GM19468 (cell line): ENCODE data around the gene KIF6.
"Not testable (repeated sequence)": the region's sequence is repeated elsewhere in the genome, so short reads cannot be mapped to it uniquely, and the experiment has no call there.

Source experiments
- ATAC-seq: cut with Tn5 transposase; IDR thresholded peaks from one replicate; pipeline ENCODE4 v1.9.1; 2021; ENCODE audit warnings: mild to moderate bottlenecking, moderate library complexity, moderate number of reproducible peaks; ENCODE audit not compliant: unreplicated experiment; ENCODE audit errors: extremely low read depth

The KIF6 gene

GRCh38 chr6:39307462-39307861 lies 417.7 kb downstream of the KIF6 start:
- no peak for ATAC-seq

- no peak for ATAC-seq
Measured at GRCh38 chr6:39304951-39305350, 420.3 kb downstream of the KIF6 start.

DNA sequence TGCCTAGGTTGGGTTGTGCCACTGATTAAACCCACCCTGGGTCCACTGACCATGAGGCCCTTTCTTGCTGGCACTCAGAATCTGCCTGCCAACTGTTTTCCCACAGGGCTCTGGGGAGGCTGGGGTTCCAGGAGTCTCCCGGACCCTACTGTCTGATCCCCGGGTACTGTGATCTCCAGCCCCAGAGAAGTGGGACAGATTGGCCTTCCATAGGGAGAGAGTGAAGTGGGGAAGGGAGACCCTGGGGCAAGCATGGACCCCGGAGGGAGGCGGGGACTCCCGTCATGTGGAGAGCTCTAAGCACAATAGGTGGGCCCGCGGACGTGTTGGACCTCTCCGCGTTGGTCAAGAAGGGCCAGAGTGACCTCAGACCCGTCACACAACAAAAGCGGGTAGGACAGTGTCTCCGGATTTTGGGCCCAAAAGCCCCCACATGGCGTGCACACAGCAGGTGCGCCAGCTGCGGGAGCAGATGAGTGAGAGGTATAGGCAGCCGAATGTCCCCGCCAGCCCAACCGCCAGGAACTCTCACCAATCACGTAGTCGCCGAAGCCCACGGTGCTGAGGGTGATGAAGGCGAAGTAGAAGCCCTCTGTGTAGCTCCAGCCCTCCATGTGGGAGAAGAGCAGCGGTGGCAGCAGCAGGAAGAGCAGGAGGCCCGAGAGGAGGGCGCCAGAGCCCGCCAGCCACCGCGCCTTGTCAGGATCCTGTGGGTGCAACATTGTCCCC lies 421.6 kb downstream of the KIF6 start:
- no peak for ATAC-seq

GRCh38 chr6:39302669-39303424 lies 422.4 kb downstream of the KIF6 start:
- ATAC-seq: peak; percentile 58

- no peak for ATAC-seq
Measured at GRCh38 chr6:39302011-39302410, 423.2 kb downstream of the KIF6 start.

DNA sequence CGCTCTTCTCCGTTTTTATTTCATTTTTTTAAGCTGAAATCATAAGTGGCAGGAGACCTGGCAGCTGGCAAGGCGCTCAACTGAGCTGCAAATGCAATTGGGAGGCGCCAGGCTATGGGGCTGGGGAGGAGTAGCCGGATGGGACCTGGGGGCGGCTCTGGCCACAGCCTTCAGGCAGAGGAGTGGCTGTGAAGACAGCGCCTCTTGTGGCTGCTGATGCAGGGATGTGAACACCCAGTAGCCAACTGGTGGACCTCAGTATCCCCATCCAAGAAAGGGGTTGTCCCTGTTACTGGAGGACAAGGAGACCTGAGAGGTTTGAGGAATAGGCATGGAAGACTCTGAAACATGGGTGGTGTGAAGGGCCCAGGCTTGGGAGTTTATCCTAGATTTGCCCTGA lies 423.6 kb downstream of the KIF6 start:
- ATAC-seq: no peak

DNA sequence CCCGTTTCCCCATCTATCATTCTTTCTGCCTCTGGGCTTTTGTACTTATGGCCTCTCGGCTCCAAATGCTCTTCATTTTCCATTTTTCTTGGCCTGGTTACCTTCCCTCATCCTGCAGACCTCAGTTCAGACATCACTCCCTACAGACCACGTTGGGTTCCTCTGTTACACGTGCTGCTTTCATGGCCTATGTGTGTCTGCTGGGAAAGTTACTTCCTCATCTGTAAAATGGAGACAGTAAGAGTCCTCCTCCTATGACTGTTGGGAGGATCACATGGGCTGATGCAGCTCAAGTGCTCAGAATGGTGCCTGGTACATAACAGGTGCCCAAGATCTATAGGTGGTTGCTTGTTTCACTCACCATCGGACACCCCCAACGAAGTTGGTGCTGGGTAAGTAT lies 424.5 kb downstream of the KIF6 start:
- no peak for ATAC-seq

- no peak for ATAC-seq
Measured at GRCh38 chr6:39298061-39298460, 427.1 kb downstream of the KIF6 start.

- ATAC-seq: no peak
Measured at GRCh38 chr6:39296745-39297640, 428.2 kb downstream of the KIF6 start.

DNA sequence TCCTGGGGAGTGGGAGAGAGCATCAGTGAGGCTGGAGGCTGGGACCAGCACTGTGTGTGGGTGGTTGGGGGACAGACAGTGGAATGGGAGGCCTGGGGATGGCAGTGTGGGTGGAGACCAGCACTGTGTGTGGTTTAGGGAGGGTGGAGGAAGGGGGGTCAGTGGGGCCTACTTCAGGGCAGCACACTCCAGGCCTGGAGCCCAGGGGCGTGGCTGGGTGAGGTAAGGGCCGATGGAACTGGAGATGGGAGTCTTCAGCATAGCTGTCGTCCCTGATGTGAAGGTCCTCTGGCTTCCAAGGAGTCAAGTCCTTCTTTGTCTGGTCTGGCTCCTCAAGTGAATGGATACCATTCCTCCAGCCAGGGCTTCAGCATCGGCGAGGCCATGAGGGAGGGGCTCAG lies 429.6 kb downstream of the KIF6 start:
- no peak for ATAC-seq

GRCh38 chr6:39294899-39295298 lies 430.3 kb downstream of the KIF6 start:
- no peak for ATAC-seq

- ATAC-seq: no peak
Measured at GRCh38 chr6:39294133-39294532, 431.1 kb downstream of the KIF6 start.

DNA sequence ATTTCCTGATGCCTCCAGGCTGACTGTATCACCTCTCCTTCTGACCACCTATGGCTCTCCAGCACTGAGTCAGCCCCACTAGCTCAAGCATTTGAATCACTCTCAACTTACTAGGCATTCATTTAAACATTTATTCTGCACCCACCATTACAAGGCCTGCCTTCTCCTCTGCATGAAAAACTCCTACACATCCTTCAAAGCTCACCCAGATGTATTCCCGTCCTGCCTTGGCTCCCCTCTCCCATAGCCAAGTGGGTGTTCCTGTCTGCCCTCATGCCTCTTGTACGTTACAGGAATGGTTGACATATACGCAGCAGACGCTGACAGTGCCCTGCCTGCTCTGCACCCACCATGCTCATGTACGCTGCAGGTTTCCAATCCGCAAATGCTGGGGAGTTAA lies 432.6 kb downstream of the KIF6 start:
- no peak for ATAC-seq

GRCh38 chr6:39289490-39289889 lies 435.7 kb downstream of the KIF6 start:
- no peak for ATAC-seq

GRCh38 chr6:39287601-39288000 lies 437.6 kb downstream of the KIF6 start:
- ATAC-seq: no peak

GRCh38 chr6:39286596-39286995 lies 438.6 kb downstream of the KIF6 start:
- ATAC-seq: not testable (repeated sequence)

DNA sequence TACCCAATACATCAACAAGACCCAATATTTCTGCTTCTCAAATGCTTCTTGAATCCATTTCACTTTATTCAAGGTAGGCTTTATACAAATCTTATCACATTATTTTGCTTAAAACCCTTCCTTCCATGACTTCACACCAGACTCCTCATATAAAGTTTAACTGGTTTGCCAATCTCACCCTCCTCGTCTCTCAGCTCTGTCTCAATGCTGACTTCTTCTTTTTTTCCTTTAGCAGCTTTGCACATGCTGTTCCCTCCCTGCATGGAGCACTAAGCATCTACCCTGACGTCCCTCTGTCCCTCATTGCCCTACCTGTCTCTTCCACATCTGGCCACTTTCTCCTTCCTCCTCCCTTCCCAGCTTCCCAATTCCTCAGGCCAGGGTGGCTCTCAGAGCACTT lies 442.4 kb downstream of the KIF6 start:
- ATAC-seq: no peak

DNA sequence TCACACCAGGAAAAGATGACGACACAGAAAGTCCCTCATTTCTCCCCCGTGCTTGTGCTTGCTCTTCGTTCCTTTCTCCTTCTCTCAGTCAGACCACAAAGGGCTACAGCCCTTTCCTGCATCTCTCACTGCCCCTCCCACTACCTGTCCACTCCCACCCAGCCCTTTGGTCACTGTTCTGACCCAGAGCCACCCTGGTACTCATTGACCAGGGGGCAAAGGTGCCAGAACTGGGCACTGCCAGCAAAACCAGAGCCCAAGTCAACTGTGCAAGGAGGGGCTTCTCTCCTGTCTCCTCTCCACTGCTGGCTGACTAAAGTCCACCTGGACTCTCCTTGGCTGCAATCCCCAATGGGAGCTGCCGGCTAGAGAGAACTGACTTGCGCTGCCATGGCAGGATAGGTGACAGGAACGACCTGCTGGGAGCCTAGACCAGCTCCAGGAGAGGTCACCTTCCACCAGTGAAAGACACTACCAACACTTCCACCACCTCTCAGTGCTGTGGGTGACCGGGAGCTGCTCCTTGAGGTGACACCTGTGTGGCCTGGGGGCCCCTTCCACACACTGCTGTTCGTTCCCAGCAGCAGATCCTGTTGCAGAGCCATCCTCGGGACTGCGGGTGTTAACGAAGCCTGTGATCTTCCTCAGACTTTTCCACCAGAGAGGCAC lies 443.8 kb downstream of the KIF6 start:
- ATAC-seq: no peak

- ATAC-seq: no peak
Measured at GRCh38 chr6:39280247-39280731, 444.9 kb downstream of the KIF6 start.
